NCI-H2196 treated with DMSO at 0.1 percent for 48 hours (cell line): ENCODE results near the gene KIAA1614.

ENCODE experiments used
- DNase-seq: peaks from one replicate; lab custom pipeline; 2025; ENCODE audit not compliant: unreplicated experiment; lab: John Stamatoyannopoulos, UW

The KIAA1614 gene

DNA sequence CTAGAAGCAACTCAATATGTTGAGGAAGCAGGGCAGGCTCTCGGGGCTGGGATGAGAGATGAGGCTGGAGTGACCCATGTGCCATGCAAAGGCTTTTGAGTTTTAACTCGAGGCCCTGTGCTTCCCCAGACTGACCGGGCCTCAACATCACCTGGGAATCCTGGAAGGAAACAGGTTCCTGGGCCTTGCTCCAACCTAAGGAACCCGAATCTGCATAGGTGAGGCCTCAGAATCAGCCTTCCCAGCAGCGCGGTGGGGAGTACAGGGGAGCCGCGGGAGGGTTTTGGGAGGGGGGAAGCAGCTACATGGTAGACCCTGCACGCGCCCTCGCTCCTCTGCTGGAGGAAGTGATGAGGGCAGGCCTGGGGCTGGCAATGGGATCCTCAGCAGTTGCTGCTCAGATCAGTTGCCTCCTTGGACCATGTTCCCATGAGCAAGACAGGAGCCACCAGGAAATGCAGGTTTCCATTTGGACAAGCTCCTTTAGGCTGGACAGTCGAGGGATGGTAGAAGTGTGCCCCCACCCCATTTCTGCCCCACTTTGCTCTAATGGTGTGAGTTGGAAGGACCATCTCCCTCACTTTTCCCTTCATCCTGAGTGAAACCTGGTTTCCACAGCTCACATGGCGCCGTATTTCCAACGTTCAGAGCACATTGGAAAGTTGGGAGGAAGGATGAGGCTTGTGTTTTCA is 4.5 kb upstream of the KIAA1614 start:
- DNase-seq = no peak

DNA sequence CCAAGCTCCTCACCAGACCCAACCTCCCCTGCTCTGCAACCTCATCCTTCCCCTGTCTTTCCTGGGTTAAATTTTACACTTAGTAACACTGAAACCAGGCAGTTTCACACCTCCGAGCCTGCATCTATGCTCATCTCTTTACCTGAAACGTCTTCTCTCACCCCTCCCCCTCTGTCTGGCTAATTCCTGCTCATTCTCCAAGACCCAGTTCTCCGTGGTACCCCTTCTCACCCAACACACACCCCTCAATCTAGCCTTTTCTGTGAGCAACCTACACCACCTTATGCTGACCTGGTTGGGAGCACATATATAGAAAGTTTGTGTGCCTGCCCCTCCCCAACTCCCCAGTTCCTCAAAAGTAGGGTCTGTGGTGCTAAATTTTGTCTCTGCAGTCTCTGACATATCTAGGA is 3.7 kb upstream of the KIAA1614 start:
- no peak for DNase-seq

DNA sequence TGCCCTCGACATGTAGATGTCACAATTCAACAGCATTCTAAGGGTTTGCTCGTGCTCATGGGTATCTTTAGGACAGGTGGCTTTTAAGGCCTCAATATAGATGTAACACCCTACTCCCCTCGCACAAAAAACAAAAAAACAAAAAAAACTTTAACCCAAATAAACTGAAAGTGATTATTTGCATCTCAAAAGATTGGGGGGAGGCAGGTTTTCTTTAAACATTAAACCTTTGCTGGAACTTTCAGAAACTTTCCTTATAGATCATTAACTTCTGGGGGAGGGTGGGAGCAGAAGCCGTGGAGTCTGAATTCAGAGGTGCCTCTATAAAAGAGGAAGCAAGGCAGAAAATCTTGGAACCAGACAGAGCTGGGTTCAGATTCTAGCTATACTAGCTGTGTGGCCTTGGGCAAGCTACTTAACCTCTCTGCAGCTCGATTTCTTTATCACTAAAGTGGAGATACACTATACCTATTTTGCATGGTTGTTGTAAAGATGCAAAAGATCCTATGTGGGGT is 3.2 kb upstream of the KIAA1614 start:
- DNase-seq = no peak

DNA sequence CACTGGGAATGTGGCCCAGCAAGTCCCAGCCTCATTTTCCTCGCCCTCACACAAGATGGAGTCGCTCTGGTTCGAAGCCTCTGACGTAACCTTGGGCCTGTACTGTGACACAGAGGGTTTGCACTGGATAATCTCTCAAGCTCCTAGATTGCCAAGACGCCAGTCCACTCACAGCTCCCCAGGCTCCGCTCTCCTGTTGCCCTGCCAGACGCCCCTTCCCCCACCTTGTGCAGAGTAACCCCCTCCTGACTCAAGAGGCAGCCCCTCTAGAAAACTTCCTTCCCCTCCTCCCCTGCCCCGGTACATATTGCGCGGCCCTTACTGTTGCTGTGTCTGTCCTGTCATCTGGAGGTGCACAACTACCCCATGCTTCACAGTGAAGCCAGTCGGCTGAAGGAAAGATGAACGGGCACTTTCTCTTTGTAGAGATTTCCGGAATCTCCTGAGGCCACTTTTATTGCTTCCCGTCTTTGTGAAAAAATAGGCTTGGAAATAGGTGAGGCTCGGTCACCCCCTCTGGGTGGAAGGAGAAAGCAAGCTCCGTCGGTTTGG is 981 bp upstream of the KIAA1614 start:
- no peak for DNase-seq

DNA sequence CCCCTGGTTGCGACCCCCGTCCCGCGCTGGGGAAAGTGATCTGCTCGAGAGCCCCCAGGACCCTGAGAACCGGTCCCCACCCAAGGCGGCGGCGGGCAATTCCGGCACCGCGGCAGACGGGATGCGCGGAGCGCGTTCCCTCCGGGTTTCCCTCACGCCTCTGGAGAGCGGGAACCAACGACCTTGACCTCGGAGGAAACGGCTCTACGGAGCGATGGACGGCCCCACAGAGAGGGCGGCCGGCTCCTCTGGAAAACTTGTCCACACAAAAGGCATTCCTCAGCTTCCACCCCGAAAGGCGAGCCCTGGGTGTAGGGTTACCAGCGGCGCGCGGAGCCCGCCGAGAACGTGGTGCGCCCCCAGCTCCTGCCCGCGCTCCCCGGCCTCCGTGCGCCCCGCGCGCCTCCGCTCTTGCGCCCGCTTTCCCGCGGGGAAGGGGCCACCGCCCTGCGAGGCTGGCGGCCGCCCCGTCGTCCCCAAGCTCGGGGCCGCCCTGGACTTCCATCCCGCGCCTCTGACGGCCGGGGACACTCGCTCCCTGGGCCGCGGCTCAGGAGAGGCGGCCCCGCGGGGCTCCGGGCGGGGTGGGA is 391 bp upstream of the KIAA1614 start:
- no peak for DNase-seq

DNA sequence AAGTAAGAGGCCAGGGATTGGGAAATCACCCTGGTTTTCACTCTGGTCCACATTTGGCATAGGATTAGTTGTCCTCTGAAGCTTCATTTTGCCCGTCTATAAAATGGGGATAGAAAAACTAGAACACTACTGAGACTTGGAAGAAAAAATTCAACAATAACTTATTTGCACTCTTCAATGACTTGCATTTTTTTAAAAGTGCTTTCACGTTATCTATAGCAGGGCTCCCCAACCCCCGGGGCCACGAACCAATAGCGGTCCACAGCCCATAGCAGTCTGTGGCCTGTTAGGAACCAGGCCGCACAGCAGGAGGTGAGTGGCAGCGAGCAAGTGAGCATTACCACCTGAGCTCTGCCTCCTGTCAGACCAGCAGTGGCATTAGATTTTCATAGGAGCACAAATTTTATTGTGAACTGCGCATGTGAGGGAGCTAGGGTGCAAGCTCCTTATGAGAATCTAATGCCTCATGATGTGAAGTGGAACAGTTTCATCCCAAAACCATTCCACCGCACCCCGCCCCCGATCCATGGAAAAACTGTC is 2.8 kb downstream of the KIAA1614 start:
- DNase-seq = no peak

DNA sequence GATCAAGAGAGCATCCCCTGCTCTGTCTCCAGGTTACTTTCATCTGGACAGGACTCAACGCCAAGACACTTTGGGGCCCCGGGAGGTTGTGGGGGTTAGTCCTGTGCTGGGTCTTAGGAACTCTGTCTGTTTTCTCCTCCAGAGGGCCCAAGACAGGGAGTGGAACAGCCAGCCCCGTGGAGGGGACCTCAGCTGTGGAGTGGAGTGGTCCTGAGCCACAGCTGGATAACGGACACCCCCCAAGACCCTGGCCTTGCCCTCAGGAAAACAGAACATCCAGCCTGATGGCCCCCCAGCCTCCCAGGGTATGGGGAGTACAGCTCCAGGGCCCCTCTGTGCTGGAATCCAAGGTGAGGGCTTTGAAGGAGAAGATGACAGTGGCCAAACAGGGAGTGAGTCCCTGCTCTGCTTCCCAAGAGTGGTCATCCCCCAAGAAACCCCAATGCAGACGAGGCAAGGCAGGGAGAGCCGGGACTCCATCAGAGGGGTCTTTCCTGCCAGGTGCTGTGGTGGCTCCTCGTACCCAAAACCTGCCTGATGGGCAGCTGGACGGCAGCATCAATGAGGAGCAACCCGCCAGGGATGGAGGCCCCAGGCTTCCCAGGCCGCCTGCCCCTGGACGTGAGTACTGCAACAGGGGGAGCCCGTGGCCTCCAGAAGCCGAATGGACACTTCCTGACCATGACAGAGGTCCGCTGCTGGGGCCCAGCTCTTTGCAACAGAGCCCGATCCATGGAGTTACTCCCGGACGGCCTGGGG is 3.5 kb downstream of the KIAA1614 start:
- no peak for DNase-seq

DNA sequence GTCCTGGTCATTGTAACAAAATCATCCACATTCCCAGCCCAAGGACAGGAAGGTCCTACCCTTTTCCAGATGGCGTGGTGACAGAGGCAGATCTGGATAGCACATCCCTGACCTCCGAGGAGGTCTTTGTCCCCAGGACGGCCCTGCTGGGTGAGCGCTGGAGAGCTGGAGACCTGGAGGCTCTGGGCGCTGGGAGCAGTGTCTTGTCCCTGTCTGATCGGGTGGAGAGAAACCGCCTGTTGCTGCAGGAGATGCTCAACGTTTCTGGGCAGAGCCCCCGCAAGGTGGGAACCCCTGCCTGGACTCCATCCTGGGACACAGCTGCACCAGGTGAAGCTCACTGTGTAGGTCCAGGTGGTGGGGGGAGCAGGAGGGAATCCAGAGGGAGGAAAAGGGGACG is 4.1 kb downstream of the KIAA1614 start:
- no peak for DNase-seq

DNA sequence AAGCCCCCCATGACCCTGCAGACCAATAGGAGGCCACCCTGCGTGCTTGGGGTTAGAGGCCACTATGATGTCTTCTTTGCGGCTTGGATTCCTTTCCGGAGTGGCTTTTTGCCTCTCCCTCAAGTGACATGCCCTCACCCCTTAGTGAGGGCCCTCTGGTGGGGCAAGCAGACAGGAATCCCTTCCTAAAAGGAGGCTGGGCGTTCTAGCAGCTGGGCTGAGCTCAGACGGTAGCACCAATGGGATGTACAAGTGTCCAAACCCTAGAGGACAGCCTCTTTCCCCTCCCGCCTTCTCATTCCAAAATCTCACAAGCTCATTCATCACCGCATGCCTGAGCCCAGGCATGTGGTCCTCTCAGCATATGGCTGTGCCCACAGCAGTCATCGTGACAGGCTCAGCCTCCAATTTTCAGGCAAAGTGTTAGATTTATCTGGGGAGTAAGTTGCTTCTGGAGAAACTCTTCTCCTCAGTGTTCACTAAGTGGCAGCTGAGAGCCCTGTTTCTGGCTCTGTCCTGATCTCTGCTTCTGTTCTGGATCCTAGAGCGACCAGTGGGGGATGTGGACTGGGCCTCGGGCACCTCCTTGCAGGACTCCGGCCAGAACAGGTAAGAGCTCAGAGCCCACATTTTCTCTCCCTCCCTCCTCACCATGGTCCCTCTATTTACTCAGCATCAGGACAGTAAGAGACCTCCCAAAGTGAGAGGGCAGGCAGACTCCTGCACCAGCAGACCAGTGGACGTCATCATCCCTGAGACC is 4.8 kb downstream of the KIAA1614 start:
- no peak for DNase-seq

DNA sequence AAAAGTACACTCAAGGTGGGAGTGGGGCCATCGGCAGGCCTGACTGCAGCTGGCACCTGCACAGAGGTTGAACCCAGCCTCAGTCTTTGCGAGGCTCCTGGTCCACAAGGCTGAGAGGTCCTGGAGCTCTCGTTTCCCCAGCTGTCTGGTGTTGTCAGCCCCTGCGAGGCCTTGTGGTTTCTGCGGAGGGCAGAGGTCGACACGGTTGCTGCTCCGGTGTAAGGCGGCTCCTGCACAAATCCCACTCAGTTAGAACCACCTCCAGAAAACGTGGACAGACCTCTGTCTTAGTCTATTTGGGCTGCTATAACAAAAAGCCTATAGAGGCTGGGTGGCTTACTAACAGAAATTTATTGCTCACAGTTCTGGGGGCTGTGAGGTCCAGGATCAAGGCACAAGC is 5.8 kb downstream of the KIAA1614 start:
- no peak for DNase-seq

DNA sequence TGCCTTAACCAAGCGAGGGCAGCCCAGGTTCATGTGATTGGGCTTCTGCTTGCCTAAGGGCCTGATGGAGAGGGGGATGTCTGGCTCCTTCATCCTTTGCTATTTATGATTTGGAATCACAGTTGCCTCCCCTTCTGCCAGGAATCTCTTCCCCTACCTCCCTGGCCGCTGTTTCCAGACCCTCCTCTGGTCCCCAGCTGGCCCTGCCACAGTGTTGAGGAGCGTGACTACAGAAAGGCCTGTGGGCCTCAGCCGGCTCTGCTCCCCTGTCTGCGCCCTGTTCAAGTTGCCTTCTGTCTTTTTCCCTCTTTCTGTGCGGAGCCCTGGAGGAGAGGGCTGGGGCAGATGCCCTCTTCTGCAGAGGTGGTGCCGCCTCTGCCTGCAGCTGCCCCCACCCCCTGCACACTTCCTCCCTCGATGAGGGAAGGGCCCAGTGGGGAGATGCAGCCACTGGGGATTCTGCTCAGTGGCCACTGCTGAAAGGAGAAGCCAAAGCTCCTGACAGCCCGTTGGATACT is 6.5 kb downstream of the KIAA1614 start:
- no peak for DNase-seq

DNA sequence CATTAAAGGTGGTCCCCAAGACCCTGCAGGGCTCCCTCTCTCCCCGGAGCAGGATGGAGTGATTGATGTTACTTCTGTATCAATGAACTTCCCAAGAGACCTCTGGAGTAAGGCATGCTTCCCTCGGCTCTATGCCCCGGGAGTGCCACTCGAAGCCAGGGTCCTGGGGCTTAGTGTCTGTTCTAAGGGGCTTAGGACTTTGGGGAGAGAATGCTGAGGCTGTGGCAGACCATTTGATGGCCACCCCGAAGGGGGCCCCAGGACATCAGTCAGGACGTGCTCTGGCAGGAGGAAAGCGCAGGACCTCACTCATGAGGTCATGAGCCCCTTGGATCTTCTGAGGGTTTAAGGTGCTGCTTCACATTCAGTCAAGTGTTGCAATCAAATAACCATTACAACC is 7.5 kb downstream of the KIAA1614 start:
- DNase-seq = no peak

DNA sequence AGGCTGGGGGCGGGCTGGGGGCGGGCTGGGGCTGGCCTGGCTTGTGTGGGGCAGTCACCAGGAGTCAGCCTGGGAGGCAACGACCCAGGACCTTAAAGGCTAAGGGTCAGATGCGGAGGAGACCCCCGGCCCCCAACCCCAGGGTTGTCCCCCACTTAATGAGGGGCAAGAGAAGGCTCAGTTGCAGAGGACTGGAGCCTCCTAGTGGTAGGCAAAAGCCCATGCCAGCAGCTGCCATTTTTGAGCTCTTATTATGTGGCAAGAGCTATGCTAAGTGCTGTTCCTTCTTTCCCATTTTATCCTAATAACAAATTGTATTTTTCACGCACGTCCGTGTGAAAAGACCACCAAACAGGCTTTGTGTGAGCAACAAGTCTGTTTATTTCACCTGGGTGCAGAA is 8.0 kb downstream of the KIAA1614 start:
- DNase-seq = no peak

DNA sequence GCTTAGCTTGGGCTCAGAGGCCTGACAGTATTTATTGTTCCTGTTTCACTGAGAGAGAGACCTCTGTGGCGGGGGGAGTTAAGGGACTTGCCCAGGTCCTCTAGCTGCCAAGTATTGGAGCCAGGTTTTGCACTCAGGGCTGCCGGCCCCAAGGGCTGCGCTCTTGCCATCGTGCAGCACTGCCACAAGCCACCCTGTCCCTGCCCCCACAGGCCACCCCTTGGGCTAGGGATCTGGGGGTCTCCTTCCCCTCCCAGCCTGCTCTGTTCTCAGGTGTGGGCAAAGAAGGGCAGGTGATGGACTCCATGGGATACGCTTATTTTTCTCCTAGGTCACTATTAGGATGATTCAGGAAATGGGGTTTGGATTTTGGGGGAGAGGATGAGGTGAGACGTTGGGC is 8.7 kb downstream of the KIAA1614 start:
- DNase-seq = no peak

DNA sequence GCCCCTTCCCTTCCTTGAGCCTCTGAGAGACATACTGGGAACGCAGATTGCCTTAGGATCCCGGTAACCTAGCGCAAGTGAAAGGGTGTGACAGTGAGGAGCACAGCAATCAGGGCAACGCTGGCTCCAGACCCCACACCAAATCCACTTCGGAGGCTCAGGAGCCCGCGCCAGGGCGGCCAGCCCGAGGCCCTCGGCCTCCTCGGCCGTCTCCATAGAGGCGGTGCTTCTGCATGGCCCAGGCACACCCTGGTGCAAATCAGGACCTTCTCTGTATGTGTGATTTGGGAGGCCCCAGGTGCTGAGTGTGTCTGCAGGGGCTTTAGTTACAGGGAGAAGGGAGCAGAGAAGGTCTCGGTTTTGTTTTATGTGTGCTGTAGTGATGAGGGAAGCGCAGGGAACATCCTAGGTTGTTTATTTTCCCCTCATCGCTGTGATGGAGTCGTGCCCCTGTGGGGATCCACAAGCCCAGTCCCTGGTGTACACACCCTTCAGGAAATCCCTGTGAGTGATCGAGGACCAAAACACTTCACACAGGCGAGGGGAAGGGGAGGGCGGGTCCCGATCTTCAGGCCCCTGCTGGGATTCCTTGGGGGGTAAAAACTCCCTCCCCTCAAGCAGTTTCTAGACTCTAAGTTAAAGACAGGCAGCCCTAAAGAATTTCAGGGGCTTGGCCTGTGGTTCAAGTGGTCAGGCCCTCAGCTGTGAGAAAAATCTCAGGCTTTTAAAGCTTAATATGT is 9.4 kb downstream of the KIAA1614 start:
- DNase-seq = no peak

DNA sequence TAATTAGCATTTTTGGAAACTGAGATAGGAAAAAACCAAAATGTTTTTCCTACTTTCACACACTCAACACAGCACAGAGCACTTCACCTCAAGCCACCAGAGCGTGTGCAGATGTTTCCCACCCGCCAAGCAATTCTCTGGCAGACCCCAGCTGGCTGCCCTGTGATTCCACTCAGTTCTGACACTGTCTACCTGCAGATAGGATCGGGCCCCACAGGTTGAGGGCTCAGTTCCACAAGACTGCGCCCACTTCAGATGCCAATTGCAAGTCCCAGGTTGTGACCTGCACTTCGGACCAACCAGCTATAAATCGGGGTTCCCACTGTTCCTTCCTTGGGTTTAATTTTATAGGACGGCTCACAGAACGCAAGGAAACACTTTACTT is 9.9 kb downstream of the KIAA1614 start:
- DNase-seq = no peak

DNA sequence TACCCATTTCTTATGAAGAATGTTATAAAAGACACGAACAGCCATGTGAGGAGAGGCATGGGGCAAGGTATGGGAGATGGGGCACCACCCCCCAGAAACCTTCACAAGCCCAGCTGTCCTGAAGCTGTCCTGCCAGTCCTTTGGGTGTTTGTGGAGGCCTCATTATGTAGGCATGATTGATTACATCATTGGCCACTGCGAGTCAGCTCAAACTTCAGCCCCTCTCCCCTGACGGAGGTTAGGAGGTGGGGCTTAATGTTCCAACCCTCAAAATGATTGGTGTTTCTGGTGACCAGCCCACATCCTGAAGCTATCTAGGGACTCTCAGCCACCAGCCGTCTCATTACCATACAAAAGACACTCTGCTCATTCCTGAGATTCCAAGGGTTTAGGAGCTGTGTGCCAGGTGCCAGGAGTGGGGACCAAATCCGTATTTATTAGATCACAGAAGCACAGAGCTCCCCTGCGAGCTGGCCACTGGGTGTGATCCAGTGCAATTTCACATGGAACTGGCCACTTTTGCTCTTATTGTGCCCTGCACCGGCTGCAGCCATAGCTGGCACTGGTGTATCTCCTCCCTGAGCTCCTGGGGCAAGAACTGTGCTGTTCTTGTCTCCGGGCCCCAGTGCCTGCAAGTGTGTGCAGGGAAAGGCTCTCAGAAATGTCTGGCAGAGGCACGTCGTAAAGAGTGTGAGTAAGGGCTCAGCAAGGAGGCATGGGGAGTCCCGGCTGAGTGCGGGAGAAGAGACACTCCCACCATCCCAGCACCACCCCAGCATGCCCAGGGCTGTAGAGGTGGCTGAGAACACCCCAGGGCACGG is 10.5 kb downstream of the KIAA1614 start:
- DNase-seq = no peak

DNA sequence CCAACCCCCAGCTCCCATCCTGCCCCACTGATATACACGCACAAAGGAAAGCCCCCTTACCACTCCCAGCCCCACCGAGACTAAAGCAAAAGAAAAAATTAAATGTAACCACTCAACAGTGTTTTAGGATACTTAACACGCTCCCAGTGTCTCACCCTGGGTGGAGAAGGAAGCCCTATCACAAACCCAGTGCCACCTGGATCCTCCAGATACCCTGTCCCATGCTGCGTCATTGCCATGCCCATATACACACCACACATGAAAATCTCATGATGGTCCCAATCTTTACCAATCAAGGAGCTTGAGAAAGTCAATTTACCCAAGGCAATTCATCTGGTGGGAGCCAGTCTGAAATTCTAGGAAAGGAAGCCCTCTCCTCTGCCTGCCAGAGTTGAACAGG is 11.2 kb downstream of the KIAA1614 start:
- DNase-seq = no peak

DNA sequence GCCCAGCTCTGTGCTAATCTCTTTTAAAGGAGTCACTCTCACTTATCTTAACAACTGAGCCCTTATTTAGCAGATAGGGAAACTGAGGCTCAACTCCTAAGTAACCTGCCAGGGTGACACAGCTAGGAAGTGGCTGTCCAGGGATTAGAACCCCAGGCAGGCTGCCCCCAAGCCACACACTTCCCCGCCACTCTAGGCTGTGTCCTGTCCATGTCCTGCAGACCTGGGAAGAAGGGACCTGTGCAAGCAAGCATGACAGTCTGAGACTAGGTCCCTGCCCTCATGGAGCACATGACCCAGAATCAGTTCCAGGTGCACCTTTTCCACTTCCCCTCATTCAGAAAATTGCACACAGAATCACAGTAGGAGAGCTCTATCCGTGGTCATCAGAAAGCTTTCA is 12.2 kb downstream of the KIAA1614 start:
- no peak for DNase-seq
